ENCODE measurements around the gene VAV1.
A peak's percentile ranks its signal among the peaks of the same experiment; 100 is the strongest.

VAV1 gene

DNA sequence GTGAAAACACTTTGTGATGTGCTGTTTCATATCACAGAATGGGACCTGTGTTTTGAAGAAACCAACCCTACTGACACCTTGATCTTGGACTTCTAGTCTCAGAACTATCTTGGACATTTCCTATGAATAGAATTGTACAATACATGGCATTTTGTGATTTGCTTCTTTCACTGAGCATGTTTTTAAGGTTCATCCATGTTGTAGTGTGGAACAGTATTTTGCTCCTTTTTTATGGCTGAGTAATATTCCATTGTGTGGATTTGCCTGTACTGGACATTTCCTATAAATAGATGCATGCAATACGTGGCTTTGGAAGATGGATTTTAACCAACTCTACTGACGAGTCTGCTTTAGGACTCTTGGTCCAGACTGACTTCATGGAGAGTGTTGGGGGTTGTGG is 46.8 kb downstream of the VAV1 start:
- H3K14ac ChIP-seq (ENCODE audit: low read length in 2 of 2), result no peak overlapping the region
- no peak overlapping the region for H2AK5ac ChIP-seq (ENCODE audit: low read length, severe bottlenecking)
- H3K79me1 ChIP-seq (replicated peaks; ENCODE audit: low read length, poor library complexity, severe bottlenecking), result no peaks in the 10 kb centered on the region
- H2BK120ac ChIP-seq (ENCODE audit: low read depth, low read length), result no peak overlapping the region
- no peak overlapping the region for H3K9ac ChIP-seq (ENCODE audit: low read length)
- H4K8ac ChIP-seq (ENCODE audit: low read length), result no peak overlapping the region
- H2BK12ac ChIP-seq (ENCODE audit: low read length in 2 of 2), result no peak overlapping the region
- H3K27me3 ChIP-seq (ENCODE audit: control insufficient read depth in 1 of 2, insufficient read depth in 1 of 2, low read length in 2 of 2), result peaks cover 0 to 3% of the 10 kb centered on the region in 2 experiments
- DNase-seq, result no peak
- H3K4me1 ChIP-seq (ENCODE audit: control insufficient read depth, insufficient read depth, low read depth, low read length), result no peaks in the 10 kb centered on the region
- H3K4ac ChIP-seq (ENCODE audit: low read depth in 1 of 2, low read length in 2 of 2), result no peak overlapping the region
- H3K23ac ChIP-seq (ENCODE audit: low read length in 2 of 2), result no peak overlapping the region
- no peak overlapping the region for H2AFZ ChIP-seq (ENCODE audit: low read depth, low read length)
- H2BK15ac ChIP-seq (ENCODE audit: low read depth, poor library complexity, severe bottlenecking), result no peak overlapping the region
- H3K36me3 ChIP-seq (ENCODE audit: control insufficient read depth in 1 of 2, insufficient read depth in 2 of 2, low read depth in 1 of 2, low read length in 2 of 2), result peaks cover 0 to 3% of the 10 kb centered on the region in 2 experiments
- H3K9me3 ChIP-seq (ENCODE audit: control insufficient read depth, low read length), result peaks cover 4% of the 10 kb centered on the region
- no peak overlapping the region for H3K4me3 ChIP-seq (ENCODE audit: insufficient read depth in 1 of 2, low read depth in 1 of 2, low read length in 2 of 2)
- no peak overlapping the region for H3K27ac ChIP-seq (ENCODE audit: low read length, poor library complexity, severe bottlenecking)
- no peak overlapping the region for H2BK5ac ChIP-seq (ENCODE audit: low read depth, low read length, poor library complexity, severe bottlenecking)
- WGBS, result 44% methylated on average over 2 of the region's 2 CpGs
- H4K91ac ChIP-seq (ENCODE audit: low read length), result no peak overlapping the region
- no peak overlapping the region for H3K18ac ChIP-seq (ENCODE audit: low read depth in 1 of 2, low read length in 2 of 2)
- no peak overlapping the region for H3K4me2 ChIP-seq (ENCODE audit: low read length, poor library complexity, severe bottlenecking)

DNA sequence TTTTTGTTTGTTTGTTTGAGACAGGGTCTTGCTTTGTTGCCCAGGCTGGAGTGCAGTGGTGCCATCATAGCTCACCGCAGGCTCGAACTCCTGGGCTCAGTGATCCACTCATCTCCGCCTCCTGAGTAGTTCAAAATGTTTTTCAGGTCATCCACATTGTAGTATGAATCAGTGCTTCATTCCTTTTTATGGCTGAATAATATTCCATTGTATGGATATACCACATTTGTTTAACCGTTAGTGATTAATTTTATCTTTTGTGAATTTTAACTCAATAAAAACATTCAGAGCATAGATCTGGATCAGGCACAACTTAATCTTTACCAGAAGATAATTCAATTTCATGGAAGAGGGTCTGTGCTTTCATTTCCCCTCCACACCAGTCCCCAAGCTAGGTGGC is 47.7 kb downstream of the VAV1 start:
- peak overlapping the region; percentile 13 for H3K4me2 ChIP-seq (ENCODE audit: low read length, poor library complexity, severe bottlenecking)
- no peak overlapping the region for H3K23ac ChIP-seq (ENCODE audit: low read length in 2 of 2)
- H3K9ac ChIP-seq (ENCODE audit: low read length), result no peak overlapping the region
- DNase-seq, result no peak
- no peak overlapping the region for H4K91ac ChIP-seq (ENCODE audit: low read length)
- H2BK12ac ChIP-seq (ENCODE audit: low read length in 2 of 2), result no peak overlapping the region
- no peaks in the 10 kb centered on the region for H3K4me1 ChIP-seq (ENCODE audit: control insufficient read depth, insufficient read depth, low read depth, low read length)
- H3K27me3 ChIP-seq (ENCODE audit: control insufficient read depth in 1 of 2, insufficient read depth in 1 of 2, low read length in 2 of 2), result peaks cover 0 to 3% of the 10 kb centered on the region in 2 experiments
- H3K4me3 ChIP-seq (ENCODE audit: insufficient read depth in 1 of 2, low read depth in 1 of 2, low read length in 2 of 2), result no peak overlapping the region
- H3K36me3 ChIP-seq (ENCODE audit: control insufficient read depth in 1 of 2, insufficient read depth in 2 of 2, low read depth in 1 of 2, low read length in 2 of 2), result peaks cover 0 to 3% of the 10 kb centered on the region in 2 experiments
- no peak overlapping the region for H3K14ac ChIP-seq (ENCODE audit: low read length in 2 of 2)
- no peaks in the 10 kb centered on the region for H3K79me1 ChIP-seq (replicated peaks; ENCODE audit: low read length, poor library complexity, severe bottlenecking)
- 100% methylated on average over 1 of the region's 4 CpGs for WGBS
- H2AK5ac ChIP-seq (ENCODE audit: low read length, severe bottlenecking), result no peak overlapping the region
- H2BK5ac ChIP-seq (ENCODE audit: low read depth, low read length, poor library complexity, severe bottlenecking), result no peak overlapping the region
- no peak overlapping the region for H3K27ac ChIP-seq (ENCODE audit: low read length, poor library complexity, severe bottlenecking)
- peaks cover 4% of the 10 kb centered on the region for H3K9me3 ChIP-seq (ENCODE audit: control insufficient read depth, low read length)
- H3K4ac ChIP-seq (ENCODE audit: low read depth in 1 of 2, low read length in 2 of 2), result no peak overlapping the region
- no peak overlapping the region for H2BK15ac ChIP-seq (ENCODE audit: low read depth, poor library complexity, severe bottlenecking)
- H3K18ac ChIP-seq (ENCODE audit: low read depth in 1 of 2, low read length in 2 of 2), result no peak overlapping the region
- no peak overlapping the region for H4K8ac ChIP-seq (ENCODE audit: low read length)
- H2BK120ac ChIP-seq (ENCODE audit: low read depth, low read length), result no peak overlapping the region
- no peak overlapping the region for H2AFZ ChIP-seq (ENCODE audit: low read depth, low read length)

DNA sequence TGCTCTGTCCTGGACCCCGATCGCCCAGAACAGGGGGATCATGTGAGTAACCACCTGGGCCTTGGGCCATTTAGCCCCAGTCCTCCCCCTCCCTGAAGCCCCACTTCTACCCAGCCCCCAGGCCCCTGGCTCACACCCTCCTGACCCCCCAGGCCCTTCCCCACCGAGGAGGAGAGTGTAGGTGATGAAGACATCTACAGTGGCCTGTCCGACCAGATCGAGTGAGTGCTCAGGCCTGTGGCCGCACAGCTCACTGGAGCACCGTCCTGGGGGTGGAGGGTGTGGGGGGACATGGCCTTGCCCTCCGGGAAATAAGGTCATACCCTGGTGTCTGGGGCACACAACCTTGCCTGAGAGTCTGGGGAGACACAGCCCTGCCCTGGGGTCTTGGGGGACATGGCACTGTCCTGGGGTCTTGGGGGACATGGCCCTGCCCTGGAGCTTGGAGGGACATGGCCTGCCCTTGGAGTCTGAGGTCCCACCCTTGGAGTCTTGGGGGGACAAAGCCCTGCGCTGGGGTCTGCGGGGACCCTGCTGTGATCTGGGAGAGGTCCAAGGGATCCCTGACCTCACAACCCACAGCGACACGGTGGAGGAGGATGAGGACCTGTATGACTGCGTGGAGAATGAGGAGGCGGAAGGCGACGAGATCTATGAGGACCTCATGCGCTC is 49.3 kb downstream of the VAV1 start:
- Histone ChIP-seq H3K4me1 (ENCODE audit: control insufficient read depth, insufficient read depth, low read depth, low read length) (no peaks in the 10 kb centered on the region), H3K18ac (ENCODE audit: low read depth in 1 of 2, low read length in 2 of 2) (no peak overlapping the region), H2BK12ac (ENCODE audit: low read length in 2 of 2) (no peak overlapping the region), H3K9ac (ENCODE audit: low read length) (no peak overlapping the region), H2BK5ac (ENCODE audit: low read depth, low read length, poor library complexity, severe bottlenecking) (no peak overlapping the region), H3K27ac (ENCODE audit: low read length, poor library complexity, severe bottlenecking) (no peak overlapping the region), H2AFZ (ENCODE audit: low read depth, low read length) (no peak overlapping the region), H3K9me3 (ENCODE audit: control insufficient read depth, low read length) (peaks cover 4% of the 10 kb centered on the region), H4K8ac (ENCODE audit: low read length) (no peak overlapping the region), H2BK15ac (ENCODE audit: low read depth, poor library complexity, severe bottlenecking) (no peak overlapping the region), H2AK5ac (ENCODE audit: low read length, severe bottlenecking) (no peak overlapping the region), H2BK120ac (ENCODE audit: low read depth, low read length) (no peak overlapping the region), H3K36me3 (ENCODE audit: control insufficient read depth in 1 of 2, insufficient read depth in 2 of 2, low read depth in 1 of 2, low read length in 2 of 2) (peaks cover 0 to 3% of the 10 kb centered on the region in 2 experiments), H3K4me2 (ENCODE audit: low read length, poor library complexity, severe bottlenecking) (no peak overlapping the region), H3K23ac (ENCODE audit: low read length in 2 of 2) (no peak overlapping the region), H3K27me3 (ENCODE audit: control insufficient read depth in 1 of 2, insufficient read depth in 1 of 2, low read length in 2 of 2) (peaks cover 0 to 3% of the 10 kb centered on the region in 2 experiments), H3K4ac (ENCODE audit: low read depth in 1 of 2, low read length in 2 of 2) (no peak overlapping the region), H3K79me1 (replicated peaks; ENCODE audit: low read length, poor library complexity, severe bottlenecking) (no peaks in the 10 kb centered on the region), H4K91ac (ENCODE audit: low read length) (no peak overlapping the region), H3K14ac (ENCODE audit: low read length in 2 of 2) (no peak overlapping the region), H3K4me3 (ENCODE audit: insufficient read depth in 1 of 2, low read depth in 1 of 2, low read length in 2 of 2) (no peak overlapping the region)
- WGBS, result 87% methylated on average over 17 of the region's 17 CpGs
- no peak for DNase-seq

DNA sequence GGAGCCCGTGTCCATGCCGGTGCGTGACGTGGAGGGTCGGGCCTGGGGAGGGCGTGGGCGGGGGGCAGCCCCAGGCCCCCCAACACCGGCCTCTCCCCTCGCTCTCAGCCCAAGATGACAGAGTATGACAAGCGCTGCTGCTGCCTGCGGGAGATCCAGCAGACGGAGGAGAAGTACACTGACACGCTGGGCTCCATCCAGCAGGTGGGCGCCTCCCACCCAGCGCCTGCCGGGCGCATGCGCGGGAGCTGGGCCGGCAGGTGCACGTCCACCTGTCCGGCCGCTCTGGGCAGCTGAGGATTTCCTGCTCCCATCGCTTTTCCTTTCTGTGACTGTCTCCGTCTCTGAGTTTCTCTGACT is 49.8 kb downstream of the VAV1 start:
- Histone ChIP-seq H4K91ac (ENCODE audit: low read length) (no peak overlapping the region), H3K23ac (ENCODE audit: low read length in 2 of 2) (no peak overlapping the region), H3K36me3 (ENCODE audit: control insufficient read depth in 1 of 2, insufficient read depth in 2 of 2, low read depth in 1 of 2, low read length in 2 of 2) (peaks cover 0 to 3% of the 10 kb centered on the region in 2 experiments), H3K4me1 (ENCODE audit: control insufficient read depth, insufficient read depth, low read depth, low read length) (no peaks in the 10 kb centered on the region), H2BK15ac (ENCODE audit: low read depth, poor library complexity, severe bottlenecking) (no peak overlapping the region), H3K14ac (ENCODE audit: low read length in 2 of 2) (no peak overlapping the region), H2BK120ac (ENCODE audit: low read depth, low read length) (no peak overlapping the region), H2BK12ac (ENCODE audit: low read length in 2 of 2) (no peak overlapping the region), H3K4me3 (ENCODE audit: insufficient read depth in 1 of 2, low read depth in 1 of 2, low read length in 2 of 2) (no peak overlapping the region), H2AFZ (ENCODE audit: low read depth, low read length) (no peak overlapping the region), H3K9me3 (ENCODE audit: control insufficient read depth, low read length) (peaks cover 4% of the 10 kb centered on the region), H3K4me2 (ENCODE audit: low read length, poor library complexity, severe bottlenecking) (no peak overlapping the region), H3K27me3 (ENCODE audit: control insufficient read depth in 1 of 2, insufficient read depth in 1 of 2, low read length in 2 of 2) (peaks cover 0 to 6% of the 10 kb centered on the region in 2 experiments), H3K4ac (ENCODE audit: low read depth in 1 of 2, low read length in 2 of 2) (no peak overlapping the region), H4K8ac (ENCODE audit: low read length) (no peak overlapping the region), H3K79me1 (replicated peaks; ENCODE audit: low read length, poor library complexity, severe bottlenecking) (no peaks in the 10 kb centered on the region), H3K18ac (ENCODE audit: low read depth in 1 of 2, low read length in 2 of 2) (no peak overlapping the region), H3K27ac (ENCODE audit: low read length, poor library complexity, severe bottlenecking) (no peak overlapping the region), H3K9ac (ENCODE audit: low read length) (no peak overlapping the region), H2AK5ac (ENCODE audit: low read length, severe bottlenecking) (no peak overlapping the region), H2BK5ac (ENCODE audit: low read depth, low read length, poor library complexity, severe bottlenecking) (no peak overlapping the region)
- WGBS, result 95% methylated on average over 18 of the region's 25 CpGs
- DNase-seq, result no peak
